A549 (cell line): ENCODE data around the gene PDK2. TPM values are rescaled to one million over a fixed set of nuclear protein-coding genes. Genes with fewer than 3 reads are reported as not detected.

Experiments used
- ATAC-seq, 2 experiments: fragments of 200-7000 bp in 1 of 2; fragments of >200 bp in 1 of 2; cut with Nextera tagmentation in 1 of 2; cut with Tn5 transposase in 1 of 2; 3 replicates each; pipeline versions ENCODE4 v1.8.0 to v1.9.1; 2018 to 2020; ENCODE audit warnings: mild to moderate bottlenecking in 1 of 2, moderate library complexity in 1 of 2
- CTCF ChIA-PET: fragments of 300-600 bp; sonication (Branson Sonifier 250); formaldehyde crosslinking; extraction: SDS; loops from one replicate; lab custom pipeline; 2021; ENCODE audit warnings: antibody characterized with exemption, inconsistent platforms; lab: Yijun Ruan, JAX
- POLR2A ChIA-PET: fragments of 350-600 bp; formaldehyde crosslinking; extraction: SDS; loops from one replicate; lab custom pipeline; 2021; ENCODE audit warnings: antibody characterized with exemption, inconsistent platforms; lab: Yijun Ruan, JAX
- DNase-seq, 2 experiments: peaks; one replicate each; pipeline versions ENCODE4 v3.0.0 to v3.0.0-alpha.2; 2011 to 2016; ENCODE audit warnings: low read depth in 1 of 2, low spot score in 1 of 2
- FAIRE-seq: peaks from 2 replicates; lab custom pipeline; 2011; peaks lifted over from hg19 to GRCh38; lab: Jason Lieb, UNC
- H3K27ac ChIP-seq, 2 experiments: fragments of >200 bp; sonication (Bioruptor Twin); formaldehyde crosslinking; 3 replicates each; pipeline ENCODE4 v1.5.1; 2016 to 2017
- H3K4me1 ChIP-seq: fragments of >200 bp; sonication (Bioruptor Twin); formaldehyde crosslinking; 3 replicates; pipeline ENCODE4 v1.6.1; 2016
- H3K4me2 ChIP-seq: fragments of >200 bp; sonication (Bioruptor Twin); formaldehyde crosslinking; 3 replicates; pipeline ENCODE4 v1.6.1; 2016
- H3K4me3 ChIP-seq: fragments of >200 bp; sonication (Bioruptor Twin); formaldehyde crosslinking; 3 replicates; pipeline ENCODE4 v1.5.1; 2016
- H3K9me3 ChIP-seq: fragments of >200 bp; sonication (Bioruptor Twin); formaldehyde crosslinking; 3 replicates; pipeline ENCODE4 v1.6.1; 2016
- ATOH8 ChIP-seq: fragments of 250-450 bp; sonication (Bioruptor Pico); IDR thresholded peaks from 2 replicates; pipeline ENCODE4 v1.5.0; 2020; ENCODE audit warnings: low read depth, mild to moderate bottlenecking, moderate library complexity
- BCL3 ChIP-seq: fragments of >200 bp; sonication (Bioruptor Twin); formaldehyde crosslinking; IDR thresholded peaks from 3 replicates; pipeline ENCODE4 v1.6.1; 2016
- BHLHE40 ChIP-seq: IDR thresholded peaks from 2 replicates; pipeline ENCODE4 v1.6.1; 2012; ENCODE audit warnings: low read depth, low read length, inconsistent platforms
- CTCF ChIP-seq: fragments of >200 bp; sonication (Bioruptor Twin); formaldehyde crosslinking; IDR thresholded peaks from 3 replicates; pipeline ENCODE4 v1.5.1; 2016
- HEYL ChIP-seq: fragments of 250-450 bp; sonication (Bioruptor Pico); IDR thresholded peaks from 2 replicates; pipeline ENCODE4 v1.8.0; 2021; ENCODE audit warnings: mild to moderate bottlenecking, moderate library complexity
- HOXA7 ChIP-seq: fragments of 250-450 bp; sonication (Bioruptor Pico); IDR thresholded peaks from 2 replicates; pipeline ENCODE4 v1.5.0; 2020; ENCODE audit warnings: mild to moderate bottlenecking, moderate library complexity
- JUN ChIP-seq, 2 experiments: fragments of >200 bp; sonication (Bioruptor Twin); formaldehyde crosslinking; IDR thresholded peaks; 2 replicates in 1 of 2; 3 replicates in 1 of 2; pipeline ENCODE4 v1.6.1; 2016 to 2017
- MAFK ChIP-seq: fragments of 450-650 bp; IDR thresholded peaks from 2 replicates; pipeline ENCODE4 v1.6.1; 2014; ENCODE audit not compliant: partially characterized antibody
- MAX ChIP-seq: IDR thresholded peaks from 2 replicates; pipeline ENCODE4 v1.6.1; 2012
- PHF8 ChIP-seq: fragments of 200-600 bp; sonication (generic); IDR thresholded peaks from 2 replicates; pipeline ENCODE4 v1.6.1; 2016; ENCODE audit warnings: low read depth, mild to moderate bottlenecking, antibody characterized with exemption, moderate library complexity, borderline replicate concordance
- RNF2 ChIP-seq: fragments of 200-600 bp; sonication (generic); IDR thresholded peaks from 2 replicates; pipeline ENCODE4 v1.6.1; 2016; ENCODE audit warnings: low read depth, mild to moderate bottlenecking, antibody characterized with exemption, moderate library complexity, borderline replicate concordance
- SMC3 ChIP-seq: fragments of >200 bp; sonication (Bioruptor Twin); formaldehyde crosslinking; IDR thresholded peaks from 3 replicates; pipeline ENCODE4 v1.6.1; 2018; ENCODE audit warnings: inconsistent platforms
- TP53 ChIP-seq: fragments of 250-450 bp; sonication (Bioruptor Pico); IDR thresholded peaks from 2 replicates; pipeline ENCODE4 v1.5.0; 2021; ENCODE audit warnings: mild to moderate bottlenecking, moderate library complexity
- USF2 ChIP-seq: fragments of 450-650 bp; IDR thresholded peaks from 2 replicates; pipeline ENCODE4 v1.6.1; 2014; ENCODE audit warnings: antibody characterized with exemption
- WGBS: methylation state at CpG from one replicate; pipeline ENCODE4 v1.1.6; 2017; ENCODE audit errors: missing lambda C conversion rate; 5-methylcytosine and 5-hydroxymethylcytosine counted together
- polyA plus RNA-seq, 4 experiments: library from polyadenylated mRNA; depleted of rRNA in 3 of 4; stranded (reverse); fragments of >200 nt; fragmentation: RNase III in 1 of 4; extraction: RNeasy Plus Mini Kit Qiagen cat#74134 plus additional on column Dnase treatment in 1 of 4; gene quantifications; 2 replicates in 3 of 4; 3 replicates in 1 of 4; pipeline ENCODE4 v1.2.3, GENCODE V29; 2011 to 2017

Gene PDK2
- polyA plus RNA-seq, 2 of the 4 experiments (the other 2 are of a cell fraction) = 14.1 to 28.5 TPM

GRCh38 chr17:50146927-50147665 lies 51.9 kb downstream of the PDK2 start:
- Histone ChIP-seq H3K4me2 (peak overlapping the region; percentile 95), H3K4me1 (peaks cover 41% of the 10 kb centered on the region), H3K9me3 (no peaks in the 10 kb centered on the region), H3K4me3 (peak overlapping the region; percentile 86; the same call in 2 of the 3 replicates), H3K27ac (peak overlapping the region in 1 of 2 experiments; percentile 96; a peak in 3 of 6 replicates)
- ATAC-seq (no peak), DNase-seq (no peak), FAIRE-seq (no peak)
- WGBS = 85% methylated on average over 15 of the region's 15 CpGs
- ChIA-PET POLR2A (interaction anchor here (1.0 kb wide), 1 partner anchor 53 kb away, joined by 3 read pairs; no protein-coding TSS in a partner anchor), CTCF (interaction anchor here (1.1 to 60.2 kb wide), 8 partner anchors 7 to 150 kb away, joined by 3 to 1356 read pairs (median 74); partner anchors contain the start of genes PDK2 and SGCA)
- no peak for TF ChIP-seq BCL3

GRCh38 chr17:50147841-50148225 lies 52.7 kb downstream of the PDK2 start:
- POLR2A ChIA-PET = no interaction called here
- H3K27ac ChIP-seq = peak overlapping the region; percentile 96 to 98
- no peak for FAIRE-seq
- peak in 1 of 2 experiments; percentile 14; a peak in 3 of 6 replicates for ATAC-seq
- peak overlapping the region; percentile 86 for H3K4me3 ChIP-seq
- WGBS = 21% methylated on average over 5 of the region's 5 CpGs
- peak in 1 of 2 experiments; percentile 50 for DNase-seq
- TF ChIP-seq HOXA7 (CRISPR knock-in tag) (no peak), PHF8 (no peak), MAFK (no peak), ATOH8 (CRISPR knock-in tag) (no peak), MAX (no peak), HEYL (CRISPR knock-in tag) (no peak), TP53 (CRISPR knock-in tag) (no peak)
- TF ChIP-seq, all 56 proteins: peak for 0
- no peaks in the 10 kb centered on the region for H3K9me3 ChIP-seq
- H3K4me1 ChIP-seq = peaks cover 47% of the 10 kb centered on the region
- CTCF ChIA-PET = interaction anchor here (0.8 to 60.2 kb wide), 10 partner anchors 9 to 149 kb away, joined by 3 to 1356 read pairs (median 4); partner anchors contain the start of genes PDK2 and SGCA
- H3K4me2 ChIP-seq = peak overlapping the region; percentile 95

- CTCF ChIA-PET = interaction anchor here (0.8 to 60.2 kb wide), 12 partner anchors 9 to 149 kb away, joined by 3 to 1356 read pairs (median 4); partner anchors contain the start of genes PDK2 and SGCA
- TF ChIP-seq BHLHE40 (no peak), JUN (IDR thresholded peaks at IDR 0.05) (peak in 1 of 2 experiments; percentile 32; a peak in 1 of 5 replicates), SMC3 (no peak), USF2 (peak; percentile 46), CTCF (no peak), ATOH8 (CRISPR knock-in tag) (no peak), MAX (0 out of 2 replicates have a peak, but pooled peaks have one; percentile 32), RNF2 (no peak)
- TF ChIP-seq, all 56 proteins: peak for 3
- ATAC-seq (peak in 1 of 2 experiments; percentile 22; a peak in 3 of 6 replicates), FAIRE-seq (no peak), DNase-seq (peak; percentile 46 to 86)
- Histone ChIP-seq H3K4me1 (peaks cover 48% of the 10 kb centered on the region), H3K4me3 (peak overlapping the region; percentile 86), H3K27ac (peak overlapping the region; percentile 96 to 98), H3K9me3 (no peaks in the 10 kb centered on the region), H3K4me2 (peak overlapping the region; percentile 95)
- 12% methylated on average over 16 of the region's 25 CpGs for WGBS
- POLR2A ChIA-PET = no interaction called here
Observed at GRCh38 chr17:50148226-50149090, 53.3 kb downstream of the PDK2 start.
